Measurements from ENCODE around the gene KCNN4.

GRCh38 chr19:43721469-43722048, 59.2 kb downstream of the KCNN4 start:
- TF ChIP-seq CTCF (IDR thresholded peaks at IDR 0.05 in 8 of 11, conservative IDR thresholded peaks at IDR 0.05 in 3 of 11) (no peak), POLR2AphosphoS5 (IDR thresholded peaks at IDR 0.05) (no peak), POLR2A (IDR thresholded peaks at IDR 0.05) (no peak)
